ENCODE measurements around the gene KIAA0825.

DNA sequence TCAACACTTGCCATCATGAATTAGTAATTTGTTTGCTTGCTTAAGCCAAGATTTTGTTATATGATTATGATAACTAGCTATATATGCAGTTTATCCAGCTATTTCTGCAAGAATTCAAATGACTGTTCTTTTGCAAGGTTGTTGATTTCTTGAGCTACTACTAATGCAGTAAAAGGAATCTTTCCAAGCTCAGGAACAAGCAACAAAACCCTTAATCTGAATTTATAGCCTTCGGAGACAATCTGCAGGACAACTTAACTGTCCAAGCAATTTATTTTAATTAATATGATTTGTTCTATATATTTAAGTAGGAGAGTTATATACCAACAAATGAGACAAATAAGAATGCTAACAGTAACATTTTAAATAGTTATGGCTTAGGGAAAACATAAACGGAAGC, 450.3 kb downstream of the KIAA0825 start:
- TF ChIP-seq, protein P1, sequence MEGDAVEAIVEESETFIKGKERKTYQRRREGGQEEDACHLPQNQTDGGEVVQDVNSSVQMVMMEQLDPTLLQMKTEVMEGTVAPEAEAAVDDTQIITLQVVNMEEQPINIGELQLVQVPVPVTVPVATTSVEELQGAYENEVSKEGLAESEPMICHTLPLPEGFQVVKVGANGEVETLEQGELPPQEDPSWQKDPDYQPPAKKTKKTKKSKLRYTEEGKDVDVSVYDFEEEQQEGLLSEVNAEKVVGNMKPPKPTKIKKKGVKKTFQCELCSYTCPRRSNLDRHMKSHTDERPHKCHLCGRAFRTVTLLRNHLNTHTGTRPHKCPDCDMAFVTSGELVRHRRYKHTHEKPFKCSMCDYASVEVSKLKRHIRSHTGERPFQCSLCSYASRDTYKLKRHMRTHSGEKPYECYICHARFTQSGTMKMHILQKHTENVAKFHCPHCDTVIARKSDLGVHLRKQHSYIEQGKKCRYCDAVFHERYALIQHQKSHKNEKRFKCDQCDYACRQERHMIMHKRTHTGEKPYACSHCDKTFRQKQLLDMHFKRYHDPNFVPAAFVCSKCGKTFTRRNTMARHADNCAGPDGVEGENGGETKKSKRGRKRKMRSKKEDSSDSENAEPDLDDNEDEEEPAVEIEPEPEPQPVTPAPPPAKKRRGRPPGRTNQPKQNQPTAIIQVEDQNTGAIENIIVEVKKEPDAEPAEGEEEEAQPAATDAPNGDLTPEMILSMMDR (conservative IDR thresholded peaks at IDR 0.05; ENCODE audit: low read length): no peak
- TF ChIP-seq EZH2phosphoT487 (IDR thresholded peaks at IDR 0.05; ENCODE audit: borderline replicate concordance, low read depth, low read length): no peak
